GM18867 (cell line): ENCODE data around the gene MXD3.
A peak's percentile ranks its signal among the peaks of the same experiment; 100 is the strongest.
"Not testable (repeated sequence)": the region's sequence is repeated elsewhere in the genome, so short reads cannot be mapped to it uniquely, and the experiment has no call there.

Experiments
- ATAC-seq: cut with Tn5 transposase; IDR thresholded peaks from one replicate; pipeline ENCODE4 v1.9.1; 2021; ENCODE audit warnings: mild to moderate bottlenecking, moderate library complexity; ENCODE audit not compliant: unreplicated experiment

MXD3 gene

GRCh38 chr5:177311723-177312648 is at the start of gene MXD3:
MXD3 (minus strand) TSS chr5:177311898; CDS start chr5:177311830, 68 bp downstream.
- peak; percentile 75 for ATAC-seq

- ATAC-seq, result not testable (repeated sequence)
These were observed 49.0 kb upstream of the MXD3 start for GRCh38 chr5:177360740-177361139.

GRCh38 chr5:177359860-177360259 is 48.2 kb upstream of the MXD3 start:
- no peak for ATAC-seq

GRCh38 chr5:177359451-177359851 is 47.8 kb upstream of the MXD3 start:
- ATAC-seq, result no peak

GRCh38 chr5:177358370-177358819 is 46.7 kb upstream of the MXD3 start:
- no peak for ATAC-seq

GRCh38 chr5:177357459-177358351 is 46.0 kb upstream of the MXD3 start, which contains the start of gene RGS14:
RGS14 (plus strand) TSS chr5:177357924; CDS start chr5:177358025, 101 bp downstream.
- peak; percentile 87 for ATAC-seq

- no peak for ATAC-seq
These were observed 45.4 kb upstream of the MXD3 start for GRCh38 chr5:177357146-177357458.

GRCh38 chr5:177356746-177357145 is 45.0 kb upstream of the MXD3 start:
- no peak for ATAC-seq

- ATAC-seq, result no peak
These were observed 44.1 kb upstream of the MXD3 start for GRCh38 chr5:177355868-177356168.

- no peak for ATAC-seq
These were observed 43.6 kb upstream of the MXD3 start for GRCh38 chr5:177355162-177355867.

- ATAC-seq, result no peak
These were observed 43.0 kb upstream of the MXD3 start for GRCh38 chr5:177354711-177355110.

GRCh38 chr5:177354256-177354655 is 42.6 kb upstream of the MXD3 start:
- no peak for ATAC-seq

- no peak for ATAC-seq
These were observed 41.4 kb upstream of the MXD3 start for GRCh38 chr5:177353093-177353492.

GRCh38 chr5:177351392-177352329 is 40.0 kb upstream of the MXD3 start, which contains the start of gene LMAN2:
LMAN2 (minus strand) TSS chr5:177351668; CDS start chr5:177351647, 21 bp downstream.
- ATAC-seq, result peak; percentile 92

- peak; percentile 8 for ATAC-seq
These were observed 39.2 kb upstream of the MXD3 start for GRCh38 chr5:177350776-177351391.

- ATAC-seq, result no peak
These were observed 38.1 kb upstream of the MXD3 start for GRCh38 chr5:177349762-177350161.

GRCh38 chr5:177349362-177349647 is 37.6 kb upstream of the MXD3 start:
- no peak for ATAC-seq

- ATAC-seq, result no peak
These were observed 36.0 kb upstream of the MXD3 start for GRCh38 chr5:177347699-177348098.

GRCh38 chr5:177346820-177347219 is 35.1 kb upstream of the MXD3 start:
- ATAC-seq, result no peak

GRCh38 chr5:177344891-177345290 is 33.2 kb upstream of the MXD3 start:
- no peak for ATAC-seq
